ENCODE data around the gene TNN. TPM values are rescaled to one million over a fixed set of nuclear protein-coding genes. Genes with fewer than 3 reads are reported as not detected.

The TNN gene
- total and polyA plus RNA-seq, 7 donors = 0.03 to 0.36 (median 0.28) TPM; not detected in 2

DNA sequence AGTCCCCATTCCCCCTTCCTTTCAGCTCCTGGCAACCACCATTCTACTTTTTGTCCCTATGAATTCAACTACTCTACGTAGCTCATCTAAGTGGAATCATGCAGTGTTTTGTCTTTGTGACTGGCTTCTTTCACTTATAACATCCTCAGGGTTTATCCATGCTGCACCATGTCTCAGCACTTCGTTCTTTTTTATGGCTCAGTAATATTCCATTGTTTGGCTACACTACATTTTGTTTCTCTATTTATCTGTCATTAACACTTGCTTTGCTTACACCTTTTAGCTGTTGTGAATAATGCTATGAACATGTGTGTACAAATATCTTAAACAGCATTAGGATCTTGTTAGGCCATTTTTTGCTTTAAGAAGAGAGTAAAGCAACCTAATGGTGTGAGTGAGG lies 42.9 kb upstream of the TNN start:
- no peak for TF ChIP-seq EP300 (IDR thresholded peaks at IDR 0.05)
- TF ChIP-seq POLR2A (IDR thresholded peaks at IDR 0.05) = no peak
- TF ChIP-seq, protein P1, sequence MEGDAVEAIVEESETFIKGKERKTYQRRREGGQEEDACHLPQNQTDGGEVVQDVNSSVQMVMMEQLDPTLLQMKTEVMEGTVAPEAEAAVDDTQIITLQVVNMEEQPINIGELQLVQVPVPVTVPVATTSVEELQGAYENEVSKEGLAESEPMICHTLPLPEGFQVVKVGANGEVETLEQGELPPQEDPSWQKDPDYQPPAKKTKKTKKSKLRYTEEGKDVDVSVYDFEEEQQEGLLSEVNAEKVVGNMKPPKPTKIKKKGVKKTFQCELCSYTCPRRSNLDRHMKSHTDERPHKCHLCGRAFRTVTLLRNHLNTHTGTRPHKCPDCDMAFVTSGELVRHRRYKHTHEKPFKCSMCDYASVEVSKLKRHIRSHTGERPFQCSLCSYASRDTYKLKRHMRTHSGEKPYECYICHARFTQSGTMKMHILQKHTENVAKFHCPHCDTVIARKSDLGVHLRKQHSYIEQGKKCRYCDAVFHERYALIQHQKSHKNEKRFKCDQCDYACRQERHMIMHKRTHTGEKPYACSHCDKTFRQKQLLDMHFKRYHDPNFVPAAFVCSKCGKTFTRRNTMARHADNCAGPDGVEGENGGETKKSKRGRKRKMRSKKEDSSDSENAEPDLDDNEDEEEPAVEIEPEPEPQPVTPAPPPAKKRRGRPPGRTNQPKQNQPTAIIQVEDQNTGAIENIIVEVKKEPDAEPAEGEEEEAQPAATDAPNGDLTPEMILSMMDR (IDR thresholded peaks at IDR 0.05) = no peak
- TF ChIP-seq POLR2AphosphoS5 (IDR thresholded peaks at IDR 0.05) = no peak
- no peaks in the 10 kb centered on the region for H3K27me3 ChIP-seq
- 96% methylated on average over 2 of the region's 2 CpGs for WGBS, 2 donors
- no peak overlapping the region for H3K27ac ChIP-seq
- intact Hi-C loops (cut with DNase I) = no loop called here
- H3K9me3 ChIP-seq = peaks cover 0 to 1% (median 0%) of the 10 kb centered on the region in 4 donors
- peaks cover 0 to 14% (median 10%) of the 10 kb centered on the region in 4 donors for H3K4me1 ChIP-seq
- peaks cover 0 to 8% (median 0%) of the 10 kb centered on the region in 4 donors for H3K36me3 ChIP-seq
- DNase-seq = no peak
- no peak overlapping the region for H3K4me3 ChIP-seq

DNA sequence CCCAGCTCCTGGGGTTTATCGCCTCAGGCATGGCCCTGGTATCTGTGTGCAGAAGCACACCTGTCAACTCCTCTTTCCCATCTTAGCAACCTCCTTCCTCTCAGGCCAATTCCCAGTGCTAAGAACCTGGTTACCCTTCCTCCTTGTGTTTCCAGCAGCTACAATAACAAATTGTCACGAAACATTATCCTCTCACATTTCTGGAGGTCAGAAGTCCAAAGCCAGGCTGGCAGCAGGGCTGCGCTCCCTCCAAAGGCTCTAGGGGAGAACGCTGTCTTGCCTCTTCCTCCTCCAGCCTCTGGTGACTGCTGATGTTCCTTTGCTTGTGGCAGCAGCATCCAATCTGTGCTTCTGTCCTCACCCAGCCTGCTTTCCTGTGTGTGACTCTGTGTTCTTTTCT lies 33.7 kb upstream of the TNN start:
- DNase-seq = no peak
- Histone ChIP-seq H3K9me3 (no peaks in the 10 kb centered on the region), H3K27ac (no peak overlapping the region), H3K27me3 (no peaks in the 10 kb centered on the region), H3K4me1 (no peaks in the 10 kb centered on the region), H3K36me3 (no peaks in the 10 kb centered on the region), H3K4me3 (no peak overlapping the region)
- TF ChIP-seq EP300 (IDR thresholded peaks at IDR 0.05) (no peak), POLR2A (IDR thresholded peaks at IDR 0.05) (no peak), POLR2AphosphoS5 (IDR thresholded peaks at IDR 0.05) (no peak)
- TF ChIP-seq, protein P1 (IDR thresholded peaks at IDR 0.05) = no peak
- 79 to 89% methylated on average over 4 of the region's 4 CpGs for WGBS, 2 donors
- intact Hi-C loops (cut with DNase I) = no loop called here

DNA sequence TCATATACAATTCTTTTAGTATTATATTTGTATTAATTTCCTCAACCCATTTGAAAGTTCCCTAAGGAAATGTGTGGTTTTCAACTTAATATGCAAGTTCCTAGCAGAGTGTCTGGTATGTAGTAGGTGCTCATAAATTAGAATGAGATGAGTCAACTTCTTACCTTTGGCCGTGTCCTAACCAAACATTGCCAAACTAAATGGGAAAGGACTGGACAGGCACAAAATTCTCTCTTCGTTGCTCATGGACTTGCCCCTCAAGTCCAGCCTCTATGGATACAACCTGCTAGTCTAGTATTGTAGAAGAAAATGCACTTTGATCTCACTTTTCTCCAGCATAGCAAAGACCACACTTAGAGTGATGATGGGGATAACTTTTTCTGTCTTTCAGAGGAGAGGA lies 32.9 kb upstream of the TNN start:
- 48 to 72% methylated on average over 2 of the region's 2 CpGs for WGBS, 2 donors
- Histone ChIP-seq H3K4me3 (no peak overlapping the region), H3K27ac (no peak overlapping the region), H3K27me3 (no peaks in the 10 kb centered on the region), H3K9me3 (no peaks in the 10 kb centered on the region), H3K36me3 (no peaks in the 10 kb centered on the region), H3K4me1 (peaks cover 0 to 2% (median 0%) of the 10 kb centered on the region in 4 donors)
- TF ChIP-seq EP300 (IDR thresholded peaks at IDR 0.05) = no peak
- no peak for TF ChIP-seq POLR2A (IDR thresholded peaks at IDR 0.05)
- no peak for TF ChIP-seq POLR2AphosphoS5 (IDR thresholded peaks at IDR 0.05)
- TF ChIP-seq, protein P1 (IDR thresholded peaks at IDR 0.05) = no peak
- intact Hi-C loops (cut with DNase I) = no loop called here
- DNase-seq = no peak

DNA sequence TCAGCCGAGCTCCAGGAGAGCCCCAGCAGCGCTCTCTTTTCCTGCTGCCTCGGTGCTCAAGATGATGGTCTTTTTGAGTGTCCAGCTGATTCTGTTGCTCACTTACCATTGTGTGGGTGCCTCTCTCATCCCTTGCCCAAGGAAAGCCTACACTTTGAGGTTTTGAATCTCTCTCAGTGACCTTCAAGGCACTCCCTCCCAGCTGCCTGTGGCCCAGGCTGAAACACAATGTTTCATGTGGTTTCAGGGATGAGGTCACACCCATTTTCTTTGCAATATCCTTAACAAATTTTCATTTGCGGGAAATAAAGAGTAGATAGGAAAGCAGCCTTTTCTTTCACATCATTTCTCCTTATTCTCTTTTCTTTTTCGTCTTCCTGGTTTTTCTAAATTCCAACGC lies 31.8 kb upstream of the TNN start:
- Histone ChIP-seq H3K4me3 (no peak overlapping the region), H3K9me3 (no peaks in the 10 kb centered on the region), H3K27ac (no peak overlapping the region), H3K4me1 (peaks cover 0 to 10% (median 4%) of the 10 kb centered on the region in 4 donors), H3K36me3 (no peaks in the 10 kb centered on the region), H3K27me3 (no peaks in the 10 kb centered on the region)
- 88 to 93% methylated on average over 6 of the region's 6 CpGs for WGBS, 2 donors
- intact Hi-C loops (cut with DNase I) = no loop called here
- DNase-seq = no peak
- TF ChIP-seq POLR2AphosphoS5 (IDR thresholded peaks at IDR 0.05) (no peak), POLR2A (IDR thresholded peaks at IDR 0.05) (no peak), EP300 (IDR thresholded peaks at IDR 0.05) (no peak)
- TF ChIP-seq, protein P1 (IDR thresholded peaks at IDR 0.05) = no peak

DNA sequence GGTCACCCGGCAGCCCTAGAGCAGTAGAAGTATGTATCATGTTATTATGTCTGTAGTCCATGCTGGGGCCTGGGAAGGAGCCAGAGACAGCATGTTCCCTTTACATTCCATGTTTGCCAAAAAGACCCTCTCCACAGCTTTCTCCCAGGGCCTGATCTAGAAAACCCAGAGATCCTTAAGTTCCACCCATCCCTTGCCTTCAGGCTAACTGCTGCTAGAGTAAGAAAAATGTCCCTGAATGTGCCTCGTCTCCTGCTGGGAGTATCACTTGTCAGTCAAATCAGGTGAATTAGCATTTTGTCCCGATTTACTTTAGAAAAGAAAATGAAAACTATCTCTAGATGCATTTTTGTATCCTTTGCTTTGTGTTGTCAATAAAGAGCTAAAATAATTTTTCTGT lies 31.2 kb upstream of the TNN start:
- 69 to 72% methylated on average over 3 of the region's 3 CpGs for WGBS, 2 donors
- no peaks in the 10 kb centered on the region for H3K9me3 ChIP-seq
- H3K36me3 ChIP-seq = no peaks in the 10 kb centered on the region
- no peak overlapping the region for H3K4me3 ChIP-seq
- no peak overlapping the region for H3K27ac ChIP-seq
- H3K27me3 ChIP-seq = no peaks in the 10 kb centered on the region
- TF ChIP-seq POLR2AphosphoS5 (IDR thresholded peaks at IDR 0.05) = no peak
- TF ChIP-seq, protein P1 (IDR thresholded peaks at IDR 0.05) = no peak
- TF ChIP-seq EP300 (IDR thresholded peaks at IDR 0.05) = no peak
- no peak for TF ChIP-seq POLR2A (IDR thresholded peaks at IDR 0.05)
- peaks cover 0 to 12% (median 4%) of the 10 kb centered on the region in 4 donors for H3K4me1 ChIP-seq
- DNase-seq = no peak
- intact Hi-C loops (cut with DNase I) = no loop called here

All from sigmoid colon (tissue), 7 donors.